Neural progenitor cell (in vitro differentiated cells): Measurements from ENCODE around the gene GOPC. TPM values are rescaled to one million over a fixed set of nuclear protein-coding genes. Genes with fewer than 3 reads are reported as not detected.

Source experiments
- DNase-seq: peaks from one replicate; pipeline ENCODE4 v3.0.0-alpha.2; 2016; ENCODE audit warnings: low spot score
- H2AFZ ChIP-seq: fragments of 200-600 bp; sonication (generic); replicated peaks from 2 replicates; pipeline ENCODE4 v1.6.1; 2016; ENCODE audit warnings: antibody characterized with exemption
- H3F3A ChIP-seq: fragments of 200-600 bp; sonication (generic); 2 replicates; pipeline ENCODE4 v1.6.1; 2016; ENCODE audit warnings: antibody characterized with exemption, low read depth
- H3K27ac ChIP-seq: fragments of 200-600 bp; sonication (generic); 2 replicates; pipeline ENCODE4 v1.5.1; 2016; ENCODE audit warnings: mild to moderate bottlenecking
- H3K27me3 ChIP-seq: fragments of 200-600 bp; sonication (generic); 2 replicates; pipeline ENCODE4 v1.6.1; 2016; ENCODE audit warnings: mild to moderate bottlenecking, moderate library complexity
- H3K36me3 ChIP-seq: fragments of 200-600 bp; sonication (generic); 2 replicates; pipeline ENCODE4 v1.5.1; 2016
- H3K4me1 ChIP-seq: fragments of 200-600 bp; sonication (generic); 2 replicates; pipeline ENCODE4 v1.6.1; 2016; ENCODE audit warnings: mixed run types
- H3K4me2 ChIP-seq: fragments of 200-600 bp; sonication (generic); 2 replicates; pipeline ENCODE4 v1.6.1; 2016
- H3K4me3 ChIP-seq: fragments of 200-600 bp; sonication (generic); 2 replicates; pipeline ENCODE4 v1.5.1; 2016
- H3K79me2 ChIP-seq: fragments of 200-600 bp; sonication (generic); 2 replicates; pipeline ENCODE4 v1.6.1; 2016; ENCODE audit warnings: low read depth
- H3K9ac ChIP-seq: fragments of 200-600 bp; sonication (generic); 2 replicates; pipeline ENCODE4 v1.6.1; 2016
- H3K9me3 ChIP-seq: fragments of 200-600 bp; sonication (generic); 2 replicates; pipeline ENCODE4 v1.5.1; 2016; ENCODE audit warnings: low read depth
- H4K20me1 ChIP-seq: fragments of 200-600 bp; sonication (generic); 2 replicates; pipeline ENCODE4 v1.6.1; 2016; ENCODE audit warnings: low read depth
- H3K27ac Mint-ChIP-seq: 3 replicates; pipeline ENCODE4 v1.8.0; 2021; ENCODE audit warnings: mixed read lengths
- H3K27me3 Mint-ChIP-seq: 2 replicates; pipeline ENCODE4 v1.8.0; 2022; ENCODE audit warnings: low read depth, mild to moderate bottlenecking, inconsistent platforms, moderate library complexity, mixed read lengths; ENCODE audit not compliant: insufficient read depth
- H3K36me3 Mint-ChIP-seq: 3 replicates; pipeline ENCODE4 v1.8.0; 2021; ENCODE audit warnings: mixed read lengths
- H3K4me1 Mint-ChIP-seq: 3 replicates; pipeline ENCODE4 v1.8.0; 2021; ENCODE audit warnings: mixed read lengths
- H3K4me3 Mint-ChIP-seq: 3 replicates; pipeline ENCODE4 v1.8.0; 2021; ENCODE audit warnings: mild to moderate bottlenecking, moderate library complexity, mixed read lengths
- H3K9me3 Mint-ChIP-seq: 3 replicates; pipeline ENCODE4 v1.8.0; 2020; ENCODE audit warnings: mixed read lengths
- EZH2 ChIP-seq: fragments of 200-600 bp; sonication (generic); IDR thresholded peaks from 2 replicates; pipeline ENCODE4 v1.6.1; 2017; ENCODE audit warnings: antibody characterized with exemption, mild to moderate bottlenecking, moderate library complexity
- EZH2phosphoT487 ChIP-seq: fragments of 200-600 bp; sonication (generic); IDR thresholded peaks from 2 replicates; pipeline ENCODE4 v1.6.1; 2017; ENCODE audit warnings: antibody characterized with exemption
- total RNA-seq: library from RNA; depleted of rRNA; stranded (reverse); fragments of >200 nt; gene quantifications from 2 replicates; pipeline ENCODE4 v1.2.3, GENCODE V29; 2015; ENCODE audit warnings: low replicate concordance
- TF ChIP-seq, protein P1 (sequence below): fragments of 200-600 bp; sonication (generic); IDR thresholded peaks from 2 replicates; pipeline ENCODE4 v1.5.1; 2017; ENCODE audit warnings: antibody characterized with exemption, mild to moderate bottlenecking

Gene GOPC
- total RNA-seq, 1 donor from 2014 or later = 39.2 TPM

GRCh38 chr6:117525607-117526006, 76.7 kb downstream of the GOPC start:
- H3K27ac Mint-ChIP-seq = no peak overlapping the region
- H3K27me3 Mint-ChIP-seq = peaks cover 2% of the 10 kb centered on the region
- no peak for DNase-seq
- H3K36me3 Mint-ChIP-seq = no peaks in the 10 kb centered on the region
- Histone ChIP-seq H3K4me2 (no peak overlapping the region), H3K36me3 (no peaks in the 10 kb centered on the region), H3K27me3 (no peaks in the 10 kb centered on the region), H3K27ac (no peak overlapping the region), H3K79me2 (no peaks in the 10 kb centered on the region), H3F3A (no peaks in the 10 kb centered on the region), H3K9ac (no peak overlapping the region), H2AFZ (no peak overlapping the region), H3K9me3 (no peaks in the 10 kb centered on the region), H3K4me1 (no peaks in the 10 kb centered on the region), H4K20me1 (no peaks in the 10 kb centered on the region), H3K4me3 (no peak overlapping the region)
- no peak for TF ChIP-seq EZH2
- TF ChIP-seq EZH2phosphoT487 = no peak
- TF ChIP-seq, protein P1, sequence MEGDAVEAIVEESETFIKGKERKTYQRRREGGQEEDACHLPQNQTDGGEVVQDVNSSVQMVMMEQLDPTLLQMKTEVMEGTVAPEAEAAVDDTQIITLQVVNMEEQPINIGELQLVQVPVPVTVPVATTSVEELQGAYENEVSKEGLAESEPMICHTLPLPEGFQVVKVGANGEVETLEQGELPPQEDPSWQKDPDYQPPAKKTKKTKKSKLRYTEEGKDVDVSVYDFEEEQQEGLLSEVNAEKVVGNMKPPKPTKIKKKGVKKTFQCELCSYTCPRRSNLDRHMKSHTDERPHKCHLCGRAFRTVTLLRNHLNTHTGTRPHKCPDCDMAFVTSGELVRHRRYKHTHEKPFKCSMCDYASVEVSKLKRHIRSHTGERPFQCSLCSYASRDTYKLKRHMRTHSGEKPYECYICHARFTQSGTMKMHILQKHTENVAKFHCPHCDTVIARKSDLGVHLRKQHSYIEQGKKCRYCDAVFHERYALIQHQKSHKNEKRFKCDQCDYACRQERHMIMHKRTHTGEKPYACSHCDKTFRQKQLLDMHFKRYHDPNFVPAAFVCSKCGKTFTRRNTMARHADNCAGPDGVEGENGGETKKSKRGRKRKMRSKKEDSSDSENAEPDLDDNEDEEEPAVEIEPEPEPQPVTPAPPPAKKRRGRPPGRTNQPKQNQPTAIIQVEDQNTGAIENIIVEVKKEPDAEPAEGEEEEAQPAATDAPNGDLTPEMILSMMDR = no peak
- no peak overlapping the region for H3K4me3 Mint-ChIP-seq
- H3K9me3 Mint-ChIP-seq = no peaks in the 10 kb centered on the region
- H3K4me1 Mint-ChIP-seq = no peaks in the 10 kb centered on the region

DNA sequence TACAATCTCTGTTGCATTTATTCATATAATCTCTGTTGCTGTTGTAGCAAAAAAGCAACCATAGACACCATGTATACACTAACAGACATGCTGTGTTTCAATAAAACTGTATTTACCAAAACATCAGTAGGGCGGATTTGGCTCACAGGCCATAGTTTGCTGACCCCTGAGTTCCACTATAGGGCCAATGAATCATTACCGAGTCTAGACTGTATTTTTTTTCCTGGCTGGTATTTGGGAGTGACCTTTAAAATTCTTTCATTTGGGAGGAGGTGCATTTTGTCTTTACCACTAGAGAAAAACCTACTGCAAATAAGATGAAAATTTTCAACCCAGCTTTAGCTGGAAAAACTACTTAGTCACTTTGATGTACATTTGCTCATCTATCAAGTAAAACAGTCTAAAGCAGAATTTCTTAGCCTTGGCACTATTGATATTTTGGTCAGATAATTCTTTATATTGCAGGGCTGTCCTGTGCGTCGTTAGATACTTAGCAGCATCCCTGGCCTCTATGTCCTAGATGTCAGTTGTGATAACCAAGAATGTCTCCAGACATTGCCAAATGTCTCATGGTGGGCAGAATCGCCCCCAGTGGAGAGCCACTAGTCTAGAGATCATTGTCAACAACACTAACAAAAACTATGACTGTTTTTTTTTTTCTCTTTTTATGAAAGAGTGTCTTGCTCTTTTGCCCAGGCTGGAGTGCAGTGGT, 80.4 kb downstream of the GOPC start:
- Mint-ChIP-seq H3K36me3 (no peaks in the 10 kb centered on the region), H3K4me3 (no peak overlapping the region), H3K9me3 (no peaks in the 10 kb centered on the region), H3K4me1 (no peaks in the 10 kb centered on the region), H3K27me3 (peaks cover 2% of the 10 kb centered on the region), H3K27ac (no peak overlapping the region)
- Histone ChIP-seq H3K27ac (no peak overlapping the region), H3K9ac (no peak overlapping the region), H3K9me3 (no peaks in the 10 kb centered on the region), H3K27me3 (no peaks in the 10 kb centered on the region), H3K36me3 (no peaks in the 10 kb centered on the region), H2AFZ (no peak overlapping the region), H3F3A (no peaks in the 10 kb centered on the region), H4K20me1 (no peaks in the 10 kb centered on the region), H3K4me1 (no peaks in the 10 kb centered on the region), H3K79me2 (no peaks in the 10 kb centered on the region), H3K4me2 (no peak overlapping the region), H3K4me3 (no peak overlapping the region)
- TF ChIP-seq EZH2 (no peak), EZH2phosphoT487 (no peak)
- TF ChIP-seq, protein P1 = no peak
- no peak for DNase-seq

GRCh38 chr6:117520603-117521395, 81.5 kb downstream of the GOPC start:
- Mint-ChIP-seq H3K27me3 (peaks cover 2% of the 10 kb centered on the region), H3K36me3 (peaks cover 2% of the 10 kb centered on the region), H3K4me3 (no peak overlapping the region), H3K27ac (no peak overlapping the region), H3K4me1 (no peaks in the 10 kb centered on the region), H3K9me3 (no peaks in the 10 kb centered on the region)
- Histone ChIP-seq H3K4me1 (no peaks in the 10 kb centered on the region), H4K20me1 (no peaks in the 10 kb centered on the region), H3K4me3 (no peak overlapping the region), H3K9me3 (no peaks in the 10 kb centered on the region), H3K27me3 (no peaks in the 10 kb centered on the region), H3K27ac (no peak overlapping the region), H3K4me2 (no peak overlapping the region), H3K9ac (no peak overlapping the region), H3F3A (no peaks in the 10 kb centered on the region), H2AFZ (no peak overlapping the region), H3K36me3 (no peaks in the 10 kb centered on the region), H3K79me2 (no peaks in the 10 kb centered on the region)
- DNase-seq = no peak
- TF ChIP-seq, protein P1 = no peak
- no peak for TF ChIP-seq EZH2
- no peak for TF ChIP-seq EZH2phosphoT487
